Measurements from ENCODE around the gene PTPRR.

DNA sequence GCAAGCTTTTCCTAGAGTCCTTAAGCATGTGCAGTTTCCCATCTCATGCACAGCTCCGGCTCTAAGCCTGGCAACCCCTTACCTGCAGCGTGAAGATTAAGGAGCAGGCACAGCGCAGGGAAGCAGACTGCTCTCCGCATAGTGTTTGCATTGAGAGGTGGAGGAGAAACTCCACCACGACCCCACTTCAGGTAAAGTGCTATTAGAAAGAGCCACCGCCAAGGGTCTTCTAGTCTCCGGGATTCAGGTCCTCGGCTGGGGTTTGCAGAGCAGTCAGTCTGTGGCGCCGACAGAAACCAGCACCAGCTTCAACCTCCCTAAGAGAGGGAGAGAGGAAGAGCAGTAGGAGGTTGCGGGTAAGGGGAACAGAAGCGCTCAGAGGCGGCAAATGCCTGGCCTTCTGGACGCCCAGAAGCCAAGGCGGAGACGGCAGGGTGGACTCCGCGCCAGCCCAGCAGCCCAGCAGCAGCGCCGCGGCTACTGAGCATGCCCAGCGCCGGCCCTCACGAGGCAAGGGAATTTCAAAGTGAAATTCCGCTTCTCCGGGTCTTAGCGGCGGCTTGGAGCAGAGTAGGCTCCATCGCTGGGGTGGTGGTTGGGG is at the start of gene PTPRR:
- TF ChIP-seq POLR2A (IDR thresholded peaks at IDR 0.05) = no peak
- TF ChIP-seq, protein P1, sequence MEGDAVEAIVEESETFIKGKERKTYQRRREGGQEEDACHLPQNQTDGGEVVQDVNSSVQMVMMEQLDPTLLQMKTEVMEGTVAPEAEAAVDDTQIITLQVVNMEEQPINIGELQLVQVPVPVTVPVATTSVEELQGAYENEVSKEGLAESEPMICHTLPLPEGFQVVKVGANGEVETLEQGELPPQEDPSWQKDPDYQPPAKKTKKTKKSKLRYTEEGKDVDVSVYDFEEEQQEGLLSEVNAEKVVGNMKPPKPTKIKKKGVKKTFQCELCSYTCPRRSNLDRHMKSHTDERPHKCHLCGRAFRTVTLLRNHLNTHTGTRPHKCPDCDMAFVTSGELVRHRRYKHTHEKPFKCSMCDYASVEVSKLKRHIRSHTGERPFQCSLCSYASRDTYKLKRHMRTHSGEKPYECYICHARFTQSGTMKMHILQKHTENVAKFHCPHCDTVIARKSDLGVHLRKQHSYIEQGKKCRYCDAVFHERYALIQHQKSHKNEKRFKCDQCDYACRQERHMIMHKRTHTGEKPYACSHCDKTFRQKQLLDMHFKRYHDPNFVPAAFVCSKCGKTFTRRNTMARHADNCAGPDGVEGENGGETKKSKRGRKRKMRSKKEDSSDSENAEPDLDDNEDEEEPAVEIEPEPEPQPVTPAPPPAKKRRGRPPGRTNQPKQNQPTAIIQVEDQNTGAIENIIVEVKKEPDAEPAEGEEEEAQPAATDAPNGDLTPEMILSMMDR (IDR thresholded peaks at IDR 0.05) = no peak
